ENCODE measurements around the gene LYPD6B.

Gene LYPD6B

GRCh38 chr2:149080099-149080498, 41.6 kb downstream of the LYPD6B start:
- no peak for DNase-seq

- no peak for DNase-seq
Observed at GRCh38 chr2:149080971-149081370, 42.5 kb downstream of the LYPD6B start.

GRCh38 chr2:149082079-149082478, 43.6 kb downstream of the LYPD6B start:
- no peak for DNase-seq

GRCh38 chr2:149082735-149083134, 44.2 kb downstream of the LYPD6B start:
- DNase-seq: no peak

- DNase-seq: no peak
Observed at GRCh38 chr2:149084924-149085795, 46.7 kb downstream of the LYPD6B start.

GRCh38 chr2:149087751-149088150, 49.3 kb downstream of the LYPD6B start:
- no peak for DNase-seq

GRCh38 chr2:149089068-149089467, 50.6 kb downstream of the LYPD6B start:
- DNase-seq: no peak

- no peak for DNase-seq
Observed at GRCh38 chr2:149090706-149091105, 52.2 kb downstream of the LYPD6B start.

- no peak for DNase-seq
Observed at GRCh38 chr2:149093579-149093978, 55.1 kb downstream of the LYPD6B start.

- DNase-seq: no peak
Observed at GRCh38 chr2:149094217-149095015, 55.9 kb downstream of the LYPD6B start.

- DNase-seq: no peak
Observed at GRCh38 chr2:149098701-149099100, 60.2 kb downstream of the LYPD6B start.

- DNase-seq: no peak
Observed at GRCh38 chr2:149099298-149099697, 60.8 kb downstream of the LYPD6B start.

GRCh38 chr2:149100739-149101699, 62.5 kb downstream of the LYPD6B start:
- no peak for DNase-seq

- no peak for DNase-seq
Observed at GRCh38 chr2:149101818-149102217, 63.3 kb downstream of the LYPD6B start.

GRCh38 chr2:149103081-149103620, 64.7 kb downstream of the LYPD6B start:
- DNase-seq: no peak

GRCh38 chr2:149104221-149104620, 65.7 kb downstream of the LYPD6B start:
- no peak for DNase-seq

GRCh38 chr2:149112068-149112467, 73.6 kb downstream of the LYPD6B start:
- no peak for DNase-seq

GRCh38 chr2:149112713-149113112, 74.2 kb downstream of the LYPD6B start:
- DNase-seq: no peak

- no peak for DNase-seq
Observed at GRCh38 chr2:149115781-149116180, 77.3 kb downstream of the LYPD6B start.

GRCh38 chr2:149119368-149119767, 80.9 kb downstream of the LYPD6B start:
- no peak for DNase-seq

- DNase-seq: no peak
Observed at GRCh38 chr2:149122516-149122915, 84.0 kb downstream of the LYPD6B start.

- no peak for DNase-seq
Observed at GRCh38 chr2:149125031-149125725, 86.7 kb downstream of the LYPD6B start.

Data from activated effector memory CD4-positive, alpha-beta T cell treated with Interleukin-2 at 50 U/mL for 16 hours (primary cell).